ENCODE data around the gene PRKCH.

PRKCH gene

GRCh38 chr14:61574514-61574807 is 253.1 kb downstream of the PRKCH start:
- no peak for DNase-seq

- DNase-seq: no peak
These were observed 253.7 kb downstream of the PRKCH start for GRCh38 chr14:61575126-61575525.

GRCh38 chr14:61575551-61576150 is 254.3 kb downstream of the PRKCH start:
- DNase-seq: no peak

- no peak for DNase-seq
These were observed 256.1 kb downstream of the PRKCH start for GRCh38 chr14:61577506-61577931.

- DNase-seq: no peak
These were observed 257.4 kb downstream of the PRKCH start for GRCh38 chr14:61578745-61579144.

GRCh38 chr14:61581340-61581739 is 260.0 kb downstream of the PRKCH start:
- no peak for DNase-seq

- no peak for DNase-seq
These were observed 260.7 kb downstream of the PRKCH start for GRCh38 chr14:61581955-61582615.

GRCh38 chr14:61582815-61583214 is 261.4 kb downstream of the PRKCH start:
- DNase-seq: no peak

- no peak for DNase-seq
These were observed 263.0 kb downstream of the PRKCH start for GRCh38 chr14:61584331-61584741.

GRCh38 chr14:61585598-61586543 is 264.5 kb downstream of the PRKCH start:
- DNase-seq: no peak

GRCh38 chr14:61586544-61587055 is 265.2 kb downstream of the PRKCH start:
- no peak for DNase-seq

GRCh38 chr14:61587081-61587713 is 265.8 kb downstream of the PRKCH start:
- DNase-seq: no peak

GRCh38 chr14:61588419-61588901 is 267.1 kb downstream of the PRKCH start:
- DNase-seq: no peak

- no peak for DNase-seq
These were observed 268.6 kb downstream of the PRKCH start for GRCh38 chr14:61589691-61590581.

- DNase-seq: no peak
These were observed 270.5 kb downstream of the PRKCH start for GRCh38 chr14:61591862-61592261.

GRCh38 chr14:61593330-61593729 is 272.0 kb downstream of the PRKCH start:
- DNase-seq: no peak

GRCh38 chr14:61596990-61597389 is 275.6 kb downstream of the PRKCH start:
- DNase-seq: no peak

- peak; percentile 13 for DNase-seq
These were observed 277.6 kb downstream of the PRKCH start for GRCh38 chr14:61598980-61599379.

GRCh38 chr14:61599942-61600341 is 278.6 kb downstream of the PRKCH start:
- no peak for DNase-seq
